ENCODE results near the gene AP2S1.
"Not testable (repeated sequence)": the region's sequence is repeated elsewhere in the genome, so short reads cannot be mapped to it uniquely, and the experiment has no call there.

The AP2S1 gene

DNA sequence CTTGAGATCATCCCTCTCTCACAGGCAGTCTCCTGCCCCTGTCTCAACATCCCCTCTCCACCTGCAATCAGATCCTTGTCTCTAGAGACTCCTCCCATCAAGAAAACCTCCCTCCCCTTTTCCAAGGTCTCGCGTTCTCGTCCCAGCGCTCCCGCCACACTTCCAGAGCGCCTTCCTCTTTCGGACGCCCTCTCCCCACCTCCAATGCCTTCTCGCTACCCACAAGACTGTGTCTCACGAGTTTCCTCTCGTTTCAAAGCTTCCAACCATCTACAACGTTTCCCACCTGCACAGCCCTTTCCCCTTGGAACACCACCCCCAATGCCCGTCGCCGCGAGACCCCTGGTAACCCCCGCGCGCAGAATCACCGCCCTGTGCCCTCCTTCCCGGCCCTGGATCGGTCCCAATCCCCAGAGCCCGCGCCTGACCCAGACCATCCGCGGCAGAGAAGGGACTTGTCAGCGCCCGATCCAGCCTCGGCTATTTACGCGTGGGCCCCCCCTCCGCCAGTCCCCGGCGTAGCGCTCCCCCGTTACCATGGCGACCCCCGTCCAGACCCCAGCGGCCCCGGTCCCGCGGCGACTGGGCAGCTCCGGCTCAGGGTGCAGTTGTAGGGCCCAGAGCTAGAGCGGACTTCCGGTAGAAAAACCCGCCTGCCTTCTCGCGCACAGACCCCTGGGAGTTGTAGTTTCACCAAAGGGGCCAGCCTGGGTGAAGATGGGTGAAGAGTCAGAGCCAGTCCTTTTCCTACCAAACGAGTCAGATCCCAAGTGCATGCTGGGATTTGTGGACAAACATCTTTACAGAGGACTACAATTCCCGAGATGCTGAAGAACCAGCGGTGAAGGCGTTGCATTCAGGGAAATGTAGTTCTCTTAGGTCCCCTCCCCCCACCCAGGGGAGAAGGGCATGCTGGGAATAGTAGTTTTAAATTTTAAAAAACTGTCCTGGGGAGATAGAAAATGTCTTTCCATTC lies at the start of gene AP2S1:
Gene AP2S1, minus strand, starts transcription at position 619 of the 976 bp plus-strand sequence. Its CDS starts 80 bp downstream, at position 539.
- DNase-seq (ENCODE audit: low spot score): peak; percentile 96

DNA sequence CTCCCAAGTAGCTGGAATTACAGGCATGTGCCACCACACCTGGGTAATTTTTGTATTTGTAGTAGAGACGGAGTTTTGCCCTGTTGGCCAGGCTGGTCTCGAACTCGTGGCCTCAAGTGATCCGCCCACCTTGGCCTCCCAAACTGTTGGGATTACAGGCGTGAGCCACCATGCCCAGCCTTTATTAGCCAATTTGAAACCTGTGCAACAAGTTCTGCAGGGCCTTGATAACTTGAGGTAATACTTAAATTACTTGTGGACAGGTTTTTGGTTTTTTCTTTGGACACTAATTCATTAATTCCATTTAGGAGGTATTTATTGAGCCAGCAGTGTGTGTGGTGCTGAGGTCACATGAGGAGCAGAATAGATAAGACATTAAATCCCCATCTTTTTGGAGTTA lies 49.7 kb upstream of the AP2S1 start:
- DNase-seq (ENCODE audit: low spot score): no peak

DNA sequence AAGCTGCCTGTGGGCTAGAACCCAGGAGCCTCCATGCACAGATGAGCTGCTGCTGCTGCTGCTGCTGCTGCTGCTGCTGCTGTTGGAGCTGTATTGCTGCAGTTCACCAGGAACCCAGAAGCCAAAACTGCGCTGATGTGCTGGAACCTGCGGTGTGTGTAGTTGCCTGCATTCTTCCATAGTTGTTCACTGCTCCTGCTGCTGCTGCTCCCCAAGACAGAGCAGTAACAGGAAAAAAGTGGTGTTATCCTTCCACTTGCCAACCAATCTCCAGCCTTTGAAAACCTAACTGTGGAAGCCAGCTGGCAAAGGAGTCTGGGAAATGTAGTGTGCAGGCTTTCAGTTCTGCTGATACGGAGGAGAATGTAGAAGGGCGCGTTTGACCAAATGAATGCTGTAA lies 48.1 kb upstream of the AP2S1 start:
- peak; percentile 63 for DNase-seq (ENCODE audit: low spot score)

DNA sequence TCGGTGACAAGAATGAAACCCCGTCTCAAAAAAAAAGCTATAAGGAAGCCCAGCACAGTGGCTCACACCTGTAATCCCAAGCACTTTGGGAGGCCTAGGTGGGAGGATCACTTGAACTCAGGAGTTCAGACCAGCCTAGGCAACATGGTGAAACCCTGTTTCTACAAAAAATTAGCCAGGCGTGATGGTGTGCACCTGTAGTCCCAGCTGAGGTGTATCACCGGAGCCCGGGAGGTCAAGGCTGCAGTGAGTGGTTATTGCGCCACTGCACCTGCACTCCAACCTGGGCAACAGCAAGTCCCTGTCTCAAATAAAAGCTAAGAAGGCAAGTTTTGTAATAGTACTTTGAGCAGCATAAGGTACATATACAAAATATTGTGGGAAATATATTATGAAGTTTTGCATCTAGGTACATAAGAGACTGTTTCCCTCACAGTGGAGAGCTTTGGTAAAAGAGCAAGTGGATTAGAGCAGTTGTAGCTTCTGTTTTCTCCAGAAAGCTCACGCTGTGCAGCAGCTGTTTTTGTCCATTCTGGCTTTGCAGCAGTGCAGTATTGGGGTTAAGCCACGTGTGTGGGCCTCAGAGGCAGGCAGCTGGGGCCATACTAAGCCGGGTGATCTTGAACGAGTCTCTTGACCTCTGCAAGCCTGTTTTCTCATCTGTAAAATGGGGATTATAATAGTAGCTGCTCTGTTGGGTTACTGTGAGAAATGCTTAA lies 45.6 kb upstream of the AP2S1 start:
- DNase-seq (ENCODE audit: low spot score): no peak

DNA sequence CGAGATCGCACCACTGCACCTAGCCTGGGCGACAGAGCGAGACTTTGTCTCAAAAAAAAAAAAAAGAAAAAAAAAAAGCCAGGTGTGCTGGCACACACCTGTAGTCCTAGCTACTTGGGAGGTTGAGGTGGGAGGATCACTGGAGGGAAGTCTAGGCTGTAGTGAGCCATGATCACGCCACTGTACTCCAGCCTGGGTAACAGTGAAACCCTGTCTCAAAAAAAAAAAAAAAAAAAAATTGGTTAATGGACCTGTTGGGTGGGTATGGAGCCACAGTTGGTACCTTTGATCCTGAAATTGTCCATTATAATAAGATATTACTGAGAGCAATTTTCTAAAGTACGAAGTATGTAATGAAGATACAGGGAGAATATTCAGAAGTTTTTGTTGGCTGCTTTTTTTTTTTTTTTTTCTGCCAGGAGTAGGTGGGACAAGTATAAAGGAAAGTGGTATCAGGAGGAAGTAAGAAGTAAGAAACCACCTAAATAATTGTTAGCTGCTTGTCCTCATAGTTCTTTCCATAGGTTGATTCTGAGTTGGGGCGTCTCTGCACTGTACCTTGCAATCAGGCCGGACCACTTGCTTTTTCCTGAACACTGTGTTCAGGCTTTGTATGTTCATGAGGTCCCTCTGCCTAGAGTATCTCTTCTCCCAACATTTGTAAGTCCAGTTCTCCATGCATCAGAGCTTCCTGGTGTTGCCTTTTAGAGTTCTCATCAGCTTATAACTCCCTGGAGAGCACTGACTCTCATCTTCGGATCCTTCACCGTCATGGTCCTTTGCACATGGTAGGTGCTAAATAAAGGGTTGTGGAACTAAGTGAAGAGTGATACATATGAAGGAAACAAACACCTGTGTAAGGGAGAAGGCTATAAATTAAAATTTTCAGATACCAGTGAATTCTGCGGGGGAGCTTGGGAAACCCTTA lies 41.9 kb upstream of the AP2S1 start:
- DNase-seq (ENCODE audit: low spot score): no peak

DNA sequence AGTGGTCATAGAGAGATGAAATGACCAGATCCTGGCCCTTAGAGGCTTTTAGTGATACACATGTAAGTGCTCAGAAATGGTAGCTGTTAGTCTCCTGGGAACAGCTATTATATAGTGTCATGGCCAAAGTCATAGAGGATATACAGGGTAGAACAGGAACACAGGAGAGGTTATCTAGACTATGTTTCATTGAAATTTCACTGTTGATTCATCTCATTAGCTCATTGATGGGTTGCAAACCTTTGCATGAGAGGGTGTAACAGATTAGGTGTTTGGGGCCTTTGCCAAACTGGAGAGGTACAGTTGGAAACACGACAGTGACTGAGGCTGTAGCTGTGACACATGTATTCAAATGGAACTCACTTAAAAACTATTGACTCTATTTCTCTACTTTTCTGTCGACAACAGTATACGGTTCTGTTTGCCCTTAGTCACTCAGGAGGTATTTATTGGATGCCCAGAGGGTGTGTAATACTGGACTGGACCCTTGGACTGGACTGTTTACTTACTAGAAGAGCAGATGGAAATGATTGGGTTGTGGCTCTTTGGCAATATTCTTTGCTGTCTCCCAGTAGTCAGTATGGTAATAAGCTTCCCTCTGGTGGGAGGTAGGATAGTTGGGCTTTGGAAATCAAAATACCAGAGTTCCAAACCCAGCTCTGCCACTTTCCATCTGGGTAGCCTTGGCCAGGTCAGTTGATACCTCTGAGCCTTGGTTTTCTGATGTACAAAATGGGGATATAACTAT lies 40.0 kb upstream of the AP2S1 start:
- peak; percentile 75 for DNase-seq (ENCODE audit: low spot score)

DNA sequence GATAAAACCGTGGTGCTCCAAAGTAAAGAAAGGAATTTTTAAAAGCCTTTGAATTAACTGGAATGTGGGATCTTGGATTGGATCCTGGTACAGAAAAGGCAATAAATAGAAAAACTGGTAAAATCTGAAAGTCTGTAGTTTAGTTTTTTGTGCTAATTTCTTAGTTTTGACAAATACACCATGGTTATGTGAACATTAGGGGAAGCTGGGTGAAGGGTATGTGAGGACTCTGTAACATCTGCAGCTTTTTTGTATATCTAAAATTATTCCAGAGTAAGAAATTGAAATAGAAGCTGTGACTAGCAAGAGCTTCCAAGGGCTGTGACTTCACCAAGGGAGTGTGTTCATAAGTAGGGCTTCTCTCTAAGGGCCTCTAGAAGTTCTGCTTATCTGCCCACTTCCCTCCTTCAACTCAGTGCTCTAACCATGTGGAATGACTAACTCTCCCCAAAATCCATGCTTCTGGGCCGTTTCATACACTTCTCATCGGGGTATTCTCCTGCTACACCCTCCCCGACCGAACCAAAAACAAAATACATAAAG lies 36.7 kb upstream of the AP2S1 start:
- no peak for DNase-seq (ENCODE audit: low spot score)

DNA sequence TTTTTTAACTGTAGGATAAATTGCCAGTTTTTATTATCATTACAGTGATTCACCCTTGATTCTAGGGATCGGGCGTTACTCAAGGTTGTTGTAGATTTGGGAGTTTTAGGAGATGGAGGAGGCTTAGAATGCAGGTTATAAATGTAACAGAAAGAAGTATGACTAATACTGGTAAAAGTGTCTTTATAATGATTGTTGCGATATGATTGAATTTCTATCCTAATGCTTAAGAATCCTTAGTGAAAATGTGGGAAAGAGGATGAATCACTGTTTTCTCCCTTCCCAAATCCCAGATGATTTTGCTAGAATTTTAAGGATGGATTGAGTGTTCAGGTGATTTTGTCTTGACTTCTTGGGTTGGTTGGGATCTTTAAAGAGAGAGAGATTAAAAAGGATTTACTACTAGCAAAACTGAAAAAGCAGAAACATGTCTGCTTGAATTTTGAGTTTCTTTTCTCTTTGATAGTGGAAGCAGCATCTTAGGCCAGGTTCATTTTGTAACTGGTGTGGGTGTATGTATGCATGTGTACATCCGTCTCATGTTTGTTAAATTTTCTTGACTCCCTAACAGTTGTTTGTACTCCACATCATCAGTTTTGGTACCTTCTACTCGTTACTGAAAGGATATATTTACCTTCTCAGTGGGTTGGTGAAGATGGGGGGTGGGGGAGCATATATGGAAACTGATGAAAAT lies 36.0 kb upstream of the AP2S1 start:
- DNase-seq (ENCODE audit: low spot score): no peak

DNA sequence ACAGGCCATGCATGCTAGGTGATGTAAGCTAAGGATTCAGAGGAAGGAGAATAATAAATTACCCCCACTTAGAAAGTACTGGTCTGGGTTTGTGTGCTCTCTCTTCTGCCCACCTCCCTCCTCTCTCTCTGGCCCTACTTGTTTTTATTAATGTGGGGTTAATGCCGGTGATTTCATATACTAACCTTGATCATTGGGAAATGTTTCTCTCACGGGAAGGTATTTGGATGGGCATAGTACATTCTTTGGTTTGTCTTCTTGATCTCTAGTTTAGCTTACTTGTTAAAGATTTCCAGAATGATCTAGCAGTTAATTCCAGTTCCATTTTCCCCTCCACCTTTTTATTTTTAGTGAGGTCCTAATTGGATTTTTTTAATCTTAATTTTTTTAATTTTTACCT lies 34.8 kb upstream of the AP2S1 start:
- no peak for DNase-seq (ENCODE audit: low spot score)

DNA sequence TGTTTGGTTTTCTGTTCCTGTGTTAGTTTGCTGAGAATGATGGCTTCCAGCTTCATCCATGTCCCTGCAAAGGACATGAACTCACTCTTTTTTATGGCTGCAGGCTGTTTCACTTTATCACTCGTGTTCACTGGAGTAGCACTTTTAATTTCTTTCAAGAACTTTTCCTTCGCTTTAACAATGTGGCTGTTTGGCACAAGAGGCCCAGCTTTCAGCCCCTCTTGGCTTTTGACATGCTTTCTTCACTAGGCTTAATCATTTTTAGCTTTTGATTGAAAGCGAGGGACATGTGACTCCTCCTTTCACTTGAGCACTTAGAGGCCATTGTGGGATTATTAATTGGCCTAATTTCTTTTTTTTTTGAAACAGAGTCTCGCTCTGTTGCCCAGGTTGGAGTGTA lies 32.1 kb upstream of the AP2S1 start:
- not testable (repeated sequence) for DNase-seq (ENCODE audit: low spot score)

DNA sequence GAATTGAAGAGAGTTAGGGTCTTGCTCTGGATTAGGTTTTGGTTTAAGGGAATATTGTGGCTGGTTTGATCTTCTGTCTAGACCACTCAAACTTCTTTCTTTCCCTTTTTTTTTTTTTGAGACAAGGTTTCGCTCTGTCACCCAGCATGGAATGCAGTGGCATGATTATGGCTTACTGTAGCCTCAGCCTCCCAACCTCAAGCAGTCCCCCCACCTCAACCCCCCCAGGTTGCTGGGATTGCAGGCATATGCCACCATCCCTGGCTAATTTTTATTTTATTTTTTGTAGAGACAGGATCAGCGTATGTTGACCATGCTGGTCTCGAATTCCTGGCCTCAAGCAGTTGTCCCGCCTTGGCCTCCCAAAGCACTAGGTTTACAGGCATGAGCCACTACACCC lies 31.4 kb upstream of the AP2S1 start:
- DNase-seq (ENCODE audit: low spot score): no peak

DNA sequence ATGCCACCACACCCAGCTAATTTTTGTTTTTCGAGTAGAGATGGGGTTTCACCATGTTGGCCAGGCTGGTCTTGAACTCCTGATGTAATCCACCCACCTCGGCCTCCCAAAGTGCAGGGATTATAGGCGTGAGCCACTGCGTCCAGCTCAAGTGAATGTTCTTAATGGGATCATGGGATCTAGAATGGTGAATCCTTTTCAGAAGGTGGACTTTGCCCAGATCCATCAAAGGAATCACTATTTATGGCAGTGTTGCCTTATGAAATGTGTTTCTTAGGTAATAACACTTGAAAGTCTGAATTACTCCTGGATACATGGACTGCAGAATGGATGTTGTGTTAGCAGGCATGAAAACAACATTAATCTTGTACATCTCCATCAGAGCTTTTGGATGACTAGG lies 30.4 kb upstream of the AP2S1 start:
- no peak for DNase-seq (ENCODE audit: low spot score)

DNA sequence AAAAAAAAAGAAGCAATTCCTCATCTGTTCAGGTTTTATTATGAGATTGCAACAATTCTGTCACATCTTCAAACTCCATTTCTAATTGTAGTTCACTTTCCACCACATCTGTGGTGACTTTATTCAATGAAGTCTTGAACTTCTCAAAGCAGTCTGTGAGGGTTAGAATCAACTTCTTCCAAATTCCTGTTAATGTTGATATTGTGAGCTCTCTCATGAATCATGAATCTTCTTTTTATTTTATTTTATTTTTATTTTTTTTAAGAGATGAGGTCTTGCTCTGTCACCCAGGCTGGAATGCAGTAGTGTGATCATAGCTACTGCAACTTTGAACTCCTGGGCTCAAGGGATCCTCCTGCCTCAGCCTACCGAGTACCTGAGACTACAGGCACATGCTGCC lies 29.8 kb upstream of the AP2S1 start:
- DNase-seq (ENCODE audit: low spot score): no peak

DNA sequence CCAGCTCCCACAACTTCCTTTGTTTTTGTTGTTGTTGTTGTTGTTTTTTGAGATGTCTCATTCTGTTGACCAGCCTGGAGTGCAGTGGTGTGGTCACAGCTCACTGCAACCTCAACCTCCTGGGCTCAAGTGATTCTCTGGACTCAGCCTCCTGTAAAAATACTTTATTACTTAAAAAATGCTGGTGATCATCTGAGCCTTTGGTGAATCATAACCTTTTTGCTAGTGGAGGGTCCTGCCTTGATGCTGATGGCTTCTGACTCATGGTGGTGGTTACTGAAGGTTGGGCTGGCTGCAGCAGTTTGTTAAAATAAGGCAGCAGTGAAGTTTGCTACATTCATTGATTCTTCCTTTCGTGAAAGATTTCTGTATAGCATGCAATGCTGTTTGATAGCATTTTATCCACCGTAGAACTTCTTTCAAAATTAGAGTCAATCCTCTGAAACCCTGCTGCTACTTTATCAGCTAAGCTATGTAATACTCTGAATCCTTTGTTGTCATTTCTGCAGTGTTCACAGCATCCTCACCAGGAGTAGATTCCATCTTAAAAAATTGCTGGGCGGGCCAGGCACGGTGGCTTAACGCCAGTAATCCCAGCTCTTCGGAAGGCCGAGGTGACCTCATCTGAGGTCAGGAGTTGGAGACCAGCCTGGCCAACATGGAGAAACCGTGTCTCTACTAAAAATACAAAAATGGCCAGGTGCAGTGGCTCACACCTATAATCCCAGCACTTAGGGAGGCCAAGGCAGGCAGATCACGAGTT lies 28.1 kb upstream of the AP2S1 start:
- DNase-seq (ENCODE audit: low spot score): no peak

DNA sequence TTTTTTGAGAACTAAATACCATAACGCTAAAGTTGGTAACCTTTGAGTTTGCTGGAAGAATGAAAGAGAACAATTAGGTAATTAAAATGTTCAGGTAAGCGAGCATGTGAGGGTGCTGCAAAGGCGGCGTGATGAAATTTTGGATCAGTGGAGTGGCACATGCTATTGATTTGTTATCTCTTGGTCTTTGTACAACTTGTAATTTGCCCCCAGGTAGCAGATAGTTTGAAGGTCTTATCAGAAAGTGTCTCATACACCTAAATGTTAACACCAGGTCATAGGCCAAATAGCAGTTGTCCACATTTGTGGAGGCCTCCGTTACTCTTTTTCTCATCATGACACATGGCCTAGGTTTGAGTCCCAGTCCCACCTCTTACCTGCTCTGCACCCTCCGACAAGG lies 25.0 kb upstream of the AP2S1 start:
- DNase-seq (ENCODE audit: low spot score): no peak

DNA sequence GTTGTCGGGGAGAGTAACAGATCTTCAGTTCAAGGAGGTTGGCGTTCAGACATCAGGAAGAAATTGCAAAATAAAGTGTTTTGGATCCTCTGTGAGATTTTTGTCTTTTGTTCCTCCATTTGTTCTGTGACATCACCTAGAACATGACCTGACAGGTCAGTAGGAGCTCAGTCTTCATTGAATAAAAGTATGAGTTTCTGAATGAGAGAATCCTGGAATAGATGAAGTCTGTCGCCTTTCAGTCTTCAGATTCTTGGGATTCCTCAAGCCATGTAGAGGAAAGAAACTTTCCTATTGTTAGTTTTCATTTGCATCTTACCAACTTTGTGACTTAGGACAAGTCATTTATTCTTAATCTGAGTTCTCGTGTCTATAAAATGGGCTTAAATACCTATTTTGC lies 24.6 kb upstream of the AP2S1 start:
- DNase-seq (ENCODE audit: low spot score): no peak

DNA sequence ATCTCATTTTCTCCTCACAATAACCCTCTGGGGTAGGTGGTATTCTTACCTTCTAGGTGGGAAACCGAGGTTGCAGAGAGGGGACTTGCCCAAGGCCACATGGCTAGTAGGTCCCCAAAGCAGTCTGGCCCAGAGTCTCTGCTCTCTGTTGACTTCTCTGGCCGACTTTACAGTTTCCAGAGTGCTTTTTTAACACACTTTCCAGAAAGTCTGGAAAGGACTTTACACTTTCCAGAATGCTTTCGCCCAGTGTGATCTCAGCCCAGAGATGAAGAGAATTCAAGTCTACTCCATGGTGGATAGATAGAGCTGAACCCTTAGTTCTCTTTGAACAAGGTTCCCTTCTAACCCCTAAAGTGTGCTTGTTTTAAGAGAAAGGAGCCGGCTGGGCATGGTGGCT lies 22.3 kb upstream of the AP2S1 start:
- DNase-seq (ENCODE audit: low spot score): no peak

DNA sequence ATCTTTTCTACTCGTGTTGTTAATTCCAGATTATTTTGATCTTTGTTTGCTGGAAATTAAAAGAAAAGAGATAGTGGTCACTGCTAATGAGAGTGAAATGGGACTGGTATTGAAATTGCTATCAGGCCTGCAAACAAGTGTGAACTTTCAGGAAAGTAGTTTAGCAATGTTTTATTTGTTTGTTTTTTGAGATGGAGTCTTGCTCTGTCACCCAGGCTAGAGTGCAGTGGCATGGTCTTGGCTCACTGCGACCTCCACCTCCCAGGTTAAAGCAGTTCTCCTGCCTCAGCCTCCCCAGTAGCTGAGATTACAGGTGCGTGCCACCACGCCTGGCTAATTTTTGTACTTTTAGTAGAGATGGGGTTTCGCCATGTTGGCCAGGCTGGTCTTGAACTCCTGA lies 20.5 kb upstream of the AP2S1 start:
- DNase-seq (ENCODE audit: low spot score): not testable (repeated sequence)

DNA sequence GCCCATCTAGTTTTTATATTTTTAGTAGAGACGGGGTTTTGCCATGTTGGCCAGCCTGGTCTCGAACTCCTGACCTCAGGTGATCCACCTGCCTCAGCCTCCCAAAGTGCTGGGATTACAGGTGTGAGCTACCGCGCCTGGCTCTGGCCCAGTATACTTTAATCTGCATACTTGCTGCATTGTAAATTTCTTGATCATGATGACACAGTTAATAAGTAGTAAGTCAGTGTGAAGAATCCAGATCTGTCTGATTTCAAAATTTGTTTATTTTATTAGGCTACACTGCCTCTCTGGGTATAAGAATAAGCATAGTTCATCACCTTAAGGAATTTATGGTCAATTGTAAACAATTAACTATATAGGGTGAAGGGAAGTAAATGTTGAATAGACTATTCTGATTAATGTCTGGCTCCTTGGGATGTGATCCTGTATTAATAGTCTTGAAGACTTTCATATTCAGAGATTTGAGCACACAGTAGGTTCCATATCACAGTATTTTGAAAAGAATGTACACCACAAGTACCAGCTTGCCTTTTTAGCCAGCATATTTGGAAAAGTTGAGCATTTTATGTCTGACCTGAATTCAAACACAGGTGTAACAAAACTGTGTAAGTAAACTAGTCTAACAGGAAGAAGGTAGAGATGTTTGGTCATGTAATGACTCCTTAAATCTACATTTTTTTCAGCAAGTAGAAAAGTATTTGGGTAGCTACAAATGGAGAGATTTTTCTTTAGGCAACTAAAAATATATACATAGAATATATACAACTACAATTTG lies 17.6 kb upstream of the AP2S1 start:
- DNase-seq (ENCODE audit: low spot score): no peak
